GM12878 (cell line): ENCODE results near the gene MYO10.

ENCODE experiments used
- EP300 ChIP-seq, 2 experiments: fragments of 150-350 bp in 1 of 2; IDR thresholded peaks; 2 replicates each; pipeline ENCODE4 v1.6.1; 2011 to 2012; ENCODE audit warnings: low read depth in 2 of 2, low read length in 2 of 2, borderline replicate concordance in 1 of 2, improper control_type of control experiment in 1 of 2, inconsistent platforms in 1 of 2; ENCODE audit not compliant: control insufficient read depth in 1 of 2
- FOXM1 ChIP-seq: IDR thresholded peaks from 2 replicates; pipeline ENCODE4 v1.6.1; 2012; ENCODE audit warnings: low read depth, mild to moderate bottlenecking, inconsistent platforms, low read length, moderate library complexity
- KDM1A ChIP-seq: fragments of 200-600 bp; sonication (generic); IDR thresholded peaks from 2 replicates; pipeline ENCODE4 v1.6.1; 2016; ENCODE audit warnings: borderline replicate concordance
- PKNOX1 ChIP-seq: fragments of 450-650 bp; IDR thresholded peaks from 2 replicates; pipeline ENCODE4 v1.6.1; 2016; ENCODE audit warnings: mild to moderate bottlenecking
- ZBED1 ChIP-seq: IDR thresholded peaks from 2 replicates; pipeline ENCODE4 v1.6.1; 2016; ENCODE audit warnings: borderline replicate concordance
- TF ChIP-seq, protein P1 (sequence below), 3 experiments: IDR thresholded peaks in 2 of 3; conservative IDR thresholded peaks in 1 of 3; 2 replicates each; pipeline ENCODE4 v1.5.1; 2011; ENCODE audit warnings: low read depth in 3 of 3, low read length in 3 of 3, mild to moderate bottlenecking in 3 of 3, control low read depth in 2 of 3, moderate library complexity in 2 of 3, inconsistent platforms in 1 of 3, mixed read lengths in 1 of 3; ENCODE audit not compliant: control insufficient read depth in 2 of 3, insufficient read depth in 1 of 3; ENCODE audit errors: extremely low read depth in 1 of 3
- TF ChIP-seq, protein P2 (sequence below): IDR thresholded peaks from 2 replicates; pipeline ENCODE4 v1.6.1; 2012; ENCODE audit warnings: mild to moderate bottlenecking, low read depth, low read length

- TF ChIP-seq, protein P1, sequence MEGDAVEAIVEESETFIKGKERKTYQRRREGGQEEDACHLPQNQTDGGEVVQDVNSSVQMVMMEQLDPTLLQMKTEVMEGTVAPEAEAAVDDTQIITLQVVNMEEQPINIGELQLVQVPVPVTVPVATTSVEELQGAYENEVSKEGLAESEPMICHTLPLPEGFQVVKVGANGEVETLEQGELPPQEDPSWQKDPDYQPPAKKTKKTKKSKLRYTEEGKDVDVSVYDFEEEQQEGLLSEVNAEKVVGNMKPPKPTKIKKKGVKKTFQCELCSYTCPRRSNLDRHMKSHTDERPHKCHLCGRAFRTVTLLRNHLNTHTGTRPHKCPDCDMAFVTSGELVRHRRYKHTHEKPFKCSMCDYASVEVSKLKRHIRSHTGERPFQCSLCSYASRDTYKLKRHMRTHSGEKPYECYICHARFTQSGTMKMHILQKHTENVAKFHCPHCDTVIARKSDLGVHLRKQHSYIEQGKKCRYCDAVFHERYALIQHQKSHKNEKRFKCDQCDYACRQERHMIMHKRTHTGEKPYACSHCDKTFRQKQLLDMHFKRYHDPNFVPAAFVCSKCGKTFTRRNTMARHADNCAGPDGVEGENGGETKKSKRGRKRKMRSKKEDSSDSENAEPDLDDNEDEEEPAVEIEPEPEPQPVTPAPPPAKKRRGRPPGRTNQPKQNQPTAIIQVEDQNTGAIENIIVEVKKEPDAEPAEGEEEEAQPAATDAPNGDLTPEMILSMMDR (IDR thresholded peaks at IDR 0.05 in 2 of 3, conservative IDR thresholded peaks at IDR 0.05 in 1 of 3; ENCODE audit: control insufficient read depth in 2 of 3, extremely low read depth in 1 of 3, insufficient read depth in 1 of 3, low read depth in 3 of 3, low read length in 3 of 3): no peak
- TF ChIP-seq ZBED1 (no peak), FOXM1 (no peak), PKNOX1 (no peak), EP300 (IDR thresholded peaks at IDR 0.05; ENCODE audit: borderline replicate concordance in 1 of 2, control insufficient read depth in 1 of 2, low read depth in 2 of 2, low read length in 2 of 2) (no peak), KDM1A (no peak)
- TF ChIP-seq, protein P2, sequence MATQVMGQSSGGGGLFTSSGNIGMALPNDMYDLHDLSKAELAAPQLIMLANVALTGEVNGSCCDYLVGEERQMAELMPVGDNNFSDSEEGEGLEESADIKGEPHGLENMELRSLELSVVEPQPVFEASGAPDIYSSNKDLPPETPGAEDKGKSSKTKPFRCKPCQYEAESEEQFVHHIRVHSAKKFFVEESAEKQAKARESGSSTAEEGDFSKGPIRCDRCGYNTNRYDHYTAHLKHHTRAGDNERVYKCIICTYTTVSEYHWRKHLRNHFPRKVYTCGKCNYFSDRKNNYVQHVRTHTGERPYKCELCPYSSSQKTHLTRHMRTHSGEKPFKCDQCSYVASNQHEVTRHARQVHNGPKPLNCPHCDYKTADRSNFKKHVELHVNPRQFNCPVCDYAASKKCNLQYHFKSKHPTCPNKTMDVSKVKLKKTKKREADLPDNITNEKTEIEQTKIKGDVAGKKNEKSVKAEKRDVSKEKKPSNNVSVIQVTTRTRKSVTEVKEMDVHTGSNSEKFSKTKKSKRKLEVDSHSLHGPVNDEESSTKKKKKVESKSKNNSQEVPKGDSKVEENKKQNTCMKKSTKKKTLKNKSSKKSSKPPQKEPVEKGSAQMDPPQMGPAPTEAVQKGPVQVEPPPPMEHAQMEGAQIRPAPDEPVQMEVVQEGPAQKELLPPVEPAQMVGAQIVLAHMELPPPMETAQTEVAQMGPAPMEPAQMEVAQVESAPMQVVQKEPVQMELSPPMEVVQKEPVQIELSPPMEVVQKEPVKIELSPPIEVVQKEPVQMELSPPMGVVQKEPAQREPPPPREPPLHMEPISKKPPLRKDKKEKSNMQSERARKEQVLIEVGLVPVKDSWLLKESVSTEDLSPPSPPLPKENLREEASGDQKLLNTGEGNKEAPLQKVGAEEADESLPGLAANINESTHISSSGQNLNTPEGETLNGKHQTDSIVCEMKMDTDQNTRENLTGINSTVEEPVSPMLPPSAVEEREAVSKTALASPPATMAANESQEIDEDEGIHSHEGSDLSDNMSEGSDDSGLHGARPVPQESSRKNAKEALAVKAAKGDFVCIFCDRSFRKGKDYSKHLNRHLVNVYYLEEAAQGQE: no peak
These were observed 6.7 kb downstream of the MYO10 start for GRCh38 chr5:16929347-16929746.
